PFSK-1 (cell line): ENCODE data around the gene BCL2L13.

Source experiments
- FOXP2 ChIP-seq: optimal IDR thresholded peaks from 2 replicates; pipeline ENCODE3; 2011; ENCODE audit warnings: borderline replicate concordance, control low read depth, inconsistent platforms; ENCODE audit not compliant: insufficient read depth; ENCODE audit errors: extremely low read length, extremely low read depth
- POLR2AphosphoS5 ChIP-seq: IDR thresholded peaks from 2 replicates; pipeline ENCODE4 v1.6.1; 2012; ENCODE audit warnings: low read depth, mild to moderate bottlenecking, control low read depth, low read length, moderate library complexity
- SIN3A ChIP-seq: IDR thresholded peaks from 2 replicates; pipeline ENCODE4 v1.6.1; 2012; ENCODE audit warnings: mild to moderate bottlenecking, low read length, moderate library complexity, borderline replicate concordance; ENCODE audit not compliant: insufficient read depth
- TAF1 ChIP-seq: IDR thresholded peaks from 2 replicates; pipeline ENCODE4 v1.6.1; 2012; ENCODE audit warnings: low read length, control low read depth, borderline replicate concordance; ENCODE audit not compliant: insufficient read depth
- TF ChIP-seq, protein P1 (sequence below), 2 experiments: IDR thresholded peaks; 2 replicates each; pipeline versions ENCODE4 v1.6.1 to v1.8.0; 2011 to 2012; ENCODE audit warnings: low read depth in 2 of 2, low read length in 2 of 2, control low read depth in 1 of 2, inconsistent platforms in 1 of 2, mild to moderate bottlenecking in 1 of 2, moderate library complexity in 1 of 2; ENCODE audit not compliant: insufficient read depth in 1 of 2

Gene BCL2L13

GRCh38 chr22:17725500-17725796 is 86.9 kb downstream of the BCL2L13 start:
- TF ChIP-seq FOXP2 (no peak), TAF1 (no peak), POLR2AphosphoS5 (no peak), SIN3A (no peak)
- TF ChIP-seq, protein P1, sequence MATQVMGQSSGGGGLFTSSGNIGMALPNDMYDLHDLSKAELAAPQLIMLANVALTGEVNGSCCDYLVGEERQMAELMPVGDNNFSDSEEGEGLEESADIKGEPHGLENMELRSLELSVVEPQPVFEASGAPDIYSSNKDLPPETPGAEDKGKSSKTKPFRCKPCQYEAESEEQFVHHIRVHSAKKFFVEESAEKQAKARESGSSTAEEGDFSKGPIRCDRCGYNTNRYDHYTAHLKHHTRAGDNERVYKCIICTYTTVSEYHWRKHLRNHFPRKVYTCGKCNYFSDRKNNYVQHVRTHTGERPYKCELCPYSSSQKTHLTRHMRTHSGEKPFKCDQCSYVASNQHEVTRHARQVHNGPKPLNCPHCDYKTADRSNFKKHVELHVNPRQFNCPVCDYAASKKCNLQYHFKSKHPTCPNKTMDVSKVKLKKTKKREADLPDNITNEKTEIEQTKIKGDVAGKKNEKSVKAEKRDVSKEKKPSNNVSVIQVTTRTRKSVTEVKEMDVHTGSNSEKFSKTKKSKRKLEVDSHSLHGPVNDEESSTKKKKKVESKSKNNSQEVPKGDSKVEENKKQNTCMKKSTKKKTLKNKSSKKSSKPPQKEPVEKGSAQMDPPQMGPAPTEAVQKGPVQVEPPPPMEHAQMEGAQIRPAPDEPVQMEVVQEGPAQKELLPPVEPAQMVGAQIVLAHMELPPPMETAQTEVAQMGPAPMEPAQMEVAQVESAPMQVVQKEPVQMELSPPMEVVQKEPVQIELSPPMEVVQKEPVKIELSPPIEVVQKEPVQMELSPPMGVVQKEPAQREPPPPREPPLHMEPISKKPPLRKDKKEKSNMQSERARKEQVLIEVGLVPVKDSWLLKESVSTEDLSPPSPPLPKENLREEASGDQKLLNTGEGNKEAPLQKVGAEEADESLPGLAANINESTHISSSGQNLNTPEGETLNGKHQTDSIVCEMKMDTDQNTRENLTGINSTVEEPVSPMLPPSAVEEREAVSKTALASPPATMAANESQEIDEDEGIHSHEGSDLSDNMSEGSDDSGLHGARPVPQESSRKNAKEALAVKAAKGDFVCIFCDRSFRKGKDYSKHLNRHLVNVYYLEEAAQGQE (IDR thresholded peaks at IDR 0.05; ENCODE audit: insufficient read depth in 1 of 2, low read depth in 2 of 2, low read length in 2 of 2) = no peak

DNA sequence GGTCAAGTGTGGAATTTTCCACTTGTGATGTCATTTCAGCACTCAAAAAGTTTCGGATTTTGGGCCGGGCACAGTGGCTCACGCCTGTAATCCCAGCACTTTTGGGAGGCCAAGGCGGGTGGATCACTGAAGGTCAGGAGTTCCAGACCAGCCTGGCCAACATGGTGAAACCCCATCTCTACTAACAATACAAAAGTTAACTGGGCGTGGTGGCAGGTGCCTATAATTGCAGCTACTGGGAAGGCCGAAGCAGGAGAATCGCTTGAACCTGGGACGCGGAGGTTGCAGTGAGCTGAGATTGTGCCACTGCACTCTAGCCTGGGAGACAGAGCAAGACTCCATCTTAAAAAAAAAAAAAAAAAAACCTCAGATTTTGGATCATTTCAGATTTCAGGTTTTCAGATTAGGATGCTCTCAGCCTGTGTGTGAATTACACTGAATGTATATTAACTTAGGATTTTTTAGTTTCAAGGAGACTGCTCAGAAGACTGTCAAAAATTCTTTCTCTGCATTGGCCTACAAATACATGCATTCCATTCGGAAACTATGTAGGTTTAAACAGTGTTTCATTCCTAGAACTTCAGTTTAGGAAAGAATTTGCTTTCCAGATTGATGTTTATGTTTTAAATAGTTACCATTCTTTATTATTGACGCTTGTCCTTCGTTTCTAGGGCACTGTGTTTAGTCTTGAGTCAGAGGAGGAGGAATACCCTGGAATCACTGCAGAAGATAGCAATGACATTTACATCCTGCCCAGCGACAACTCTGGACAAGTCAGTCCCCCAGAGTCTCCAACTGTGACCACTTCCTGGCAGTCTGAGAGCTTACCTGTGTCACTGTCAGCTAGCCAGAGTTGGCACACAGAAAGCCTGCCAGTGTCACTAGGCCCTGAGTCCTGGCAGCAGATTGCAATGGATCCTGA is 87.7 kb downstream of the BCL2L13 start:
- TF ChIP-seq TAF1 = no peak
- no peak for TF ChIP-seq POLR2AphosphoS5
- TF ChIP-seq, protein P1 (IDR thresholded peaks at IDR 0.05; ENCODE audit: insufficient read depth in 1 of 2, low read depth in 2 of 2, low read length in 2 of 2) = no peak
- no peak for TF ChIP-seq SIN3A
- no peak for TF ChIP-seq FOXP2

DNA sequence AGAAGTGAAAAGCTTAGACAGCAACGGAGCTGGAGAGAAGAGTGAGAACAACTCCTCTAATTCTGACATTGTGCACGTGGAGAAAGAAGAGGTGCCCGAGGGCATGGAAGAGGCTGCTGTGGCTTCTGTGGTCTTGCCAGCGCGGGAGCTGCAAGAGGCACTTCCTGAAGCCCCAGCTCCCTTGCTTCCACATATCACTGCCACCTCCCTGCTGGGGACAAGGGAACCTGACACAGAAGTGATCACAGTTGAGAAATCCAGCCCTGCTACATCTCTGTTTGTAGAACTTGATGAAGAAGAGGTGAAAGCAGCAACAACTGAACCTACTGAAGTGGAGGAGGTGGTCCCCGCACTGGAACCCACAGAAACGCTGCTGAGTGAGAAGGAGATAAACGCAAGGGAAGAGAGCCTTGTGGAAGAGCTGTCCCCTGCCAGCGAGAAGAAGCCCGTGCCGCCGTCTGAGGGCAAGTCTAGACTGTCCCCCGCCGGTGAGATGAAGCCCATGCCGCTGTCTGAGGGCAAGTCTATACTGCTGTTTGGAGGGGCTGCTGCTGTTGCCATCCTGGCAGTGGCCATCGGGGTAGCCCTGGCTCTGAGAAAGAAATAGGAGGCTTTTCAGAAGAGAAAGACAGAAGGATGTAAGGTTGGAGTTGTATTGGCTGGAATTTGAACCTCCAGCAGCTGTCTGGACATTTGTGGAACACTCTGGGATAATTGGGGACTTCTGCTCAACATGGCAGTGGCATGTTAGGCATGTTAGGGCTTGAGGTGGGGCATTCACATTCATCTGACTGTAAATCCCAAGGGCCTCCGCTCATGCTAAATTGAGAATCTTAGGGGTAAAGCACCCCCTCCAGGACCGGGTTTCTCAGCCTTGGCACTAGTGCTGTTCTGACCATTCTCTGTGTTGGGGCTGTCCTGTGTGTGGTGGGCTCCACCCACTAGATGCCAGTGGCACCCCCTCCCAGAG is 88.7 kb downstream of the BCL2L13 start:
- TF ChIP-seq POLR2AphosphoS5 (no peak), TAF1 (no peak), SIN3A (no peak), FOXP2 (no peak)
- TF ChIP-seq, protein P1 (IDR thresholded peaks at IDR 0.05; ENCODE audit: insufficient read depth in 1 of 2, low read depth in 2 of 2, low read length in 2 of 2) = no peak

DNA sequence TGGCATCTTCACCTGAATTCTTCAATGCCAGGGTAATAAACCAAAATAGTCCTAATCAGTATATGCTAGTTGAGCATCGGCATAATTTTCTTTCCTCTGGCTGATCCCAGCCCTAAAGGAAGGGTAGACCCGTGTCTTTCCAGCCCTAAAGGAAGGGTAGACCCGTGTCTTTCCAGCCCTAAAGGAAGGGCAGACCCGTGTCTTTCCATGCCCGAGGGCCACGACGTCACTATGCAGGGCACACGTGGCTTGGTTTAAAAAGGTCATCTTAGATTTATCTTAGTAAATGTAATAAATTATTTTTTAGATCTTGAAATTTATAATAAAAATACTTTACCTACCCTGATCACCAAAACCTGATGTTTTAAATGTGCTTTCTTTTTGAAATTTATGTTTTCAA is 90.2 kb downstream of the BCL2L13 start:
- TF ChIP-seq POLR2AphosphoS5 = no peak
- TF ChIP-seq FOXP2 = no peak
- TF ChIP-seq SIN3A = no peak
- TF ChIP-seq TAF1 = no peak
- TF ChIP-seq, protein P1 (IDR thresholded peaks at IDR 0.05; ENCODE audit: insufficient read depth in 1 of 2, low read depth in 2 of 2, low read length in 2 of 2) = no peak
